Left ventricle myocardium inferior (tissue), 1 donor: ENCODE measurements around the gene BMP2K. TPM values are rescaled to one million over a fixed set of nuclear protein-coding genes. Genes with fewer than 3 reads are reported as not detected.

ENCODE experiments used
- DNase-seq: peaks from one replicate; pipeline ENCODE4 v3.0.0-alpha.2; 2020
- H3K27ac ChIP-seq: fragments of 200-600 bp; replicated peaks from 2 replicates; pipeline ENCODE4 v1.8.0; 2021
- H3K27me3 ChIP-seq: fragments of 200-600 bp; 2 replicates; pipeline ENCODE4 v1.8.0; 2021; ENCODE audit warnings: low read depth
- H3K36me3 ChIP-seq: fragments of 200-600 bp; 2 replicates; pipeline ENCODE4 v1.8.0; 2021
- H3K4me1 ChIP-seq: fragments of 200-600 bp; 2 replicates; pipeline ENCODE4 v1.8.0; 2021
- H3K4me3 ChIP-seq: fragments of 200-600 bp; 2 replicates; pipeline ENCODE4 v1.8.0; 2021; ENCODE audit warnings: mild to moderate bottlenecking, moderate library complexity
- H3K9me3 ChIP-seq: fragments of 200-600 bp; replicated peaks from 2 replicates; pipeline ENCODE4 v1.8.0; 2021
- intact Hi-C: fragments of 100-400 bp; cut with micrococcal nuclease; formaldehyde crosslinking; loops from one replicate; pipeline ENCODE4 v1.11.0; 2022
- total RNA-seq: library from RNA; stranded (reverse); fragmentation: NEBNext Ultra II Directional; extraction: Animal tissue kit (Norgen Biotek cat#: 25700); gene quantifications from one replicate; pipeline ENCODE4 v1.2.1, GENCODE V29; 2021
- TF ChIP-seq, protein P1 (sequence below): fragments of 200-600 bp; IDR thresholded peaks from 2 replicates; pipeline ENCODE4 v1.8.0; 2021; ENCODE audit warnings: antibody characterized with exemption, mild to moderate bottlenecking, borderline replicate concordance
- donor health status: DM: no; HTN: yes; CAD: no; lungs with severe emphysema.

The BMP2K gene
- total RNA-seq, 1 donor from 2014 or later, result 16.2 TPM

DNA sequence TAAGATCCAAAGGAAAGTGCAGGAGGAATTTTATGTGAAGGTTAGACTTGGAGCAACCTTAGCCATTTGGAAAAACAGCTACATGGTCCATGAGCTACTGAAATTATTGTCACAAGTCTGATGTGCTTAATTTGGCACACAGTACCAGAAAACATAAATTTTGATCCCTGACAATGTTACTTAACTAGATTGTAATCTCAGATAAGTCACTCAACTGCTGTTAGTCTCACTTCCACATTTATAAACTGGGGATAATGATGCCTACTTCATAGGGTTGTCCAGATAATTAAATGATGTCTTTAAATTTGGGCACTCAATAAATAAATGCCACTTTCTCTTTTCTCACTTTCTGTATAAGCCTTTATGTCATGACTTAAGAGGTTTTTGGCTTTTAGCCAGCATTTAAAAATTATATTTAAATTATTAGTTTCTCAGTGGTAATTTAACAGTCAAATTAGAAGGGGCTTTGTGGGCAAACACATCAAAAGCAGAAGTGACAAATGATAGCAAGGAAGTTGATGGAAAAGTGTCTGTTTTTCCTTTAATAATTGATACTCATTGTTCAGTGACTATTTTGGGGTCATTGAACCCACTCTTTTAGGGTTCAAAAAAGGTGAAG, 104.8 kb downstream of the BMP2K start:
- peaks cover 33% of the 10 kb centered on the region for H3K36me3 ChIP-seq
- no peak overlapping the region for H3K27ac ChIP-seq

DNA sequence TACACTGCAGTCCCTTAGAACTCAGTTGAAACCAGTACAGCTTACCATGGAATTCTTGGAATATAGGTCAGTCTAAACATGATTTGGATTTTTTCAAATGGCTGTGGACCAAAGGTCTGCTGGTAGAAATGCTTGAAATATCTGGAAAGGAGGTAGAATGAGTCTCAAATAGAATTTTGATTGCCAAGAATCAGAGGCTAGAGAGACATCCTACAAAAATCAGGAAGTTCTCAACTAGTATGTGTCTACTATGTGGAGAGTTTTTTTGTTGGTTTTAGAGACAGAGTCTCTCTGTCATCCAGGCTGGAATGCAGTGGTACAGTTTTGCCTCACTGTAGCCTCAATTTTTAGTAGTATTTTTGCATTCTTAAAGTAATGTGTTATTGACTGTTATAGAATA, 109.4 kb downstream of the BMP2K start:
- Histone ChIP-seq H3K27ac (no peak overlapping the region), H3K4me3 (no peak overlapping the region), H3K27me3 (no peaks in the 10 kb centered on the region), H3K4me1 (no peaks in the 10 kb centered on the region), H3K36me3 (peaks cover 25% of the 10 kb centered on the region), H3K9me3 (no peaks in the 10 kb centered on the region)
- TF ChIP-seq, protein P1, sequence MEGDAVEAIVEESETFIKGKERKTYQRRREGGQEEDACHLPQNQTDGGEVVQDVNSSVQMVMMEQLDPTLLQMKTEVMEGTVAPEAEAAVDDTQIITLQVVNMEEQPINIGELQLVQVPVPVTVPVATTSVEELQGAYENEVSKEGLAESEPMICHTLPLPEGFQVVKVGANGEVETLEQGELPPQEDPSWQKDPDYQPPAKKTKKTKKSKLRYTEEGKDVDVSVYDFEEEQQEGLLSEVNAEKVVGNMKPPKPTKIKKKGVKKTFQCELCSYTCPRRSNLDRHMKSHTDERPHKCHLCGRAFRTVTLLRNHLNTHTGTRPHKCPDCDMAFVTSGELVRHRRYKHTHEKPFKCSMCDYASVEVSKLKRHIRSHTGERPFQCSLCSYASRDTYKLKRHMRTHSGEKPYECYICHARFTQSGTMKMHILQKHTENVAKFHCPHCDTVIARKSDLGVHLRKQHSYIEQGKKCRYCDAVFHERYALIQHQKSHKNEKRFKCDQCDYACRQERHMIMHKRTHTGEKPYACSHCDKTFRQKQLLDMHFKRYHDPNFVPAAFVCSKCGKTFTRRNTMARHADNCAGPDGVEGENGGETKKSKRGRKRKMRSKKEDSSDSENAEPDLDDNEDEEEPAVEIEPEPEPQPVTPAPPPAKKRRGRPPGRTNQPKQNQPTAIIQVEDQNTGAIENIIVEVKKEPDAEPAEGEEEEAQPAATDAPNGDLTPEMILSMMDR, result no peak
- intact Hi-C loops, result no loop called here
- DNase-seq, result no peak

More for the DNA sequence above, 104.8 kb downstream of the BMP2K start:
- no peaks in the 10 kb centered on the region for H3K9me3 ChIP-seq
- TF ChIP-seq, protein P1, result no peak
- no peaks in the 10 kb centered on the region for H3K27me3 ChIP-seq
- H3K4me1 ChIP-seq, result no peaks in the 10 kb centered on the region
- no peak overlapping the region for H3K4me3 ChIP-seq
- intact Hi-C loops, result no loop called here
- no peak for DNase-seq

DNA sequence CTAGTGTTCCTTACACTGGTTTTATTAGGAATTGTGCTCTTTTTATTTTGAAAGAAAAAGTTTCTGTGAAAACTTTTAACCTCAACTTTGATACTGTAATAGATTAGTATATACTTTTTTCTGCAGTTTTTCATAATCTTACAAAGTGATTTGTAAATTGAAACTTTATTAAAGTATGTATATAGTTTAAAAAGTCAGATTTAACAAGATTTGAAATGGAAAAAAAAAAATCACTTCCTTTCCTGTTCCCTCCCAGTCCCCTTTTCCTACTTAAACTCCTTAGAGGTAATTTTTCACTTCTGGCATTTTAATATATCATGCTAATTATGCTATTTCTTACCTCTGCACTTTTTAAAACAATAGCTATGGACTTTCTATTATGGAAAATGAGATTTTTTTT, 113.8 kb downstream of the BMP2K start:
- Histone ChIP-seq H3K9me3 (no peaks in the 10 kb centered on the region), H3K27me3 (no peaks in the 10 kb centered on the region), H3K4me1 (no peaks in the 10 kb centered on the region), H3K27ac (no peak overlapping the region), H3K4me3 (no peak overlapping the region), H3K36me3 (peaks cover 55% of the 10 kb centered on the region)
- intact Hi-C loops, result no loop called here
- TF ChIP-seq, protein P1, result no peak
- DNase-seq, result no peak

DNA sequence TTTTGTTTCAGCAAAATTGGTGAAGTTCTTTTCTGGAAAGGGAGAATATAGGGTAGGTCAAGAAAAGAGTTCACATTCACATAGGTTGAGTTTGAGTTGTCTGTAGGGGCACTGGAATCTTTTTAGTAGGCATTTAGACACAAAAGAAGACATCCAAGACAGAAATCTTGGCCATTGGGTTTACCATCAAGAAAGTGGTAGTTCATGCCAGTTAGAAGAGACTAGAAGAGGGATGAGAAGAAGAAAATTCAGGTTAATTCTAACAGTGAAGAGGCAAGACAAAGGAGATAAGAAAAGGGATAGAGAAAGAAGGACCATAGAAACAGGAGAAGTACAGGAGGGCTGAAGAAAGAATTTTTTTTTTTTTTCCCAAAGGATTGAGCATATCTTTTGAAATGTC, 123.2 kb downstream of the BMP2K start:
- intact Hi-C loops, result no loop called here

DNA sequence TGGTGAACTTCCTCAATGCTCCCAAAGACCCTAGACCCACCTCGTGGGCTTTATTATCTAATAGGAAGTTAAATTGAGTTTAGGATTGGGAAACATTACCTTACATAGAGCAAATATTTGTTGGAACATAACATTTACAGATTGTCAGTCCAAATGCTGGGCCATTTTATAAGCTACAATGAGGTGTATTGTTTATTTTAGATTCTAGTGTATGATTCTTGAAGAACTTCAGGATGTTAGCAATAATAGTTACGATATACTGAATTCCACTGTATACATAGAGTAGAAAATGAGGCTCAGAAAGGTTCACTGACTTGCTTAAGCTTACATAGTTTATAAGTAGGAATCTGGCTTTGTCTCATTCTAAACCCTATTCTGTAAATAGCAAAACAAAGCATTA, 125.7 kb downstream of the BMP2K start:
- TF ChIP-seq, protein P1, result no peak
- H3K36me3 ChIP-seq, result no peaks in the 10 kb centered on the region
- no peaks in the 10 kb centered on the region for H3K4me1 ChIP-seq
- no peak overlapping the region for H3K4me3 ChIP-seq
- no peak for DNase-seq
- no peaks in the 10 kb centered on the region for H3K27me3 ChIP-seq
- H3K27ac ChIP-seq, result no peak overlapping the region
- intact Hi-C loops, result no loop called here
- no peaks in the 10 kb centered on the region for H3K9me3 ChIP-seq

More for the DNA sequence above, 123.2 kb downstream of the BMP2K start:
- no peaks in the 10 kb centered on the region for H3K9me3 ChIP-seq
- DNase-seq, result no peak
- no peak overlapping the region for H3K4me3 ChIP-seq
- TF ChIP-seq, protein P1, result no peak
- H3K27me3 ChIP-seq, result no peaks in the 10 kb centered on the region
- peaks cover 16% of the 10 kb centered on the region for H3K36me3 ChIP-seq
- no peak overlapping the region for H3K27ac ChIP-seq
- no peaks in the 10 kb centered on the region for H3K4me1 ChIP-seq
